ENCODE measurements around the gene BGN. TPM values are rescaled to one million over a fixed set of nuclear protein-coding genes. Genes with fewer than 3 reads are reported as not detected.

Gene BGN
- total RNA-seq, 1 donor from 2014 or later = not detected

Other genes starting within 250 kb of the BGN start
- not detected in 2 replicates for gene PNMA6F, start 173.2 kb upstream of the BGN start, total RNA-seq
- gene ZNF275, start 160.8 kb upstream of the BGN start, total RNA-seq = 20.1 and 20.7 TPM in 2 replicates
- not detected in 2 replicates for gene PNMA6E, start 93.6 kb upstream of the BGN start, total RNA-seq
- gene ZFP92, start 83.5 kb upstream of the BGN start, total RNA-seq = 1.3 and 1.5 TPM in 2 replicates
- gene TREX2, start 48.9 kb upstream of the BGN start, total RNA-seq = 2.2 and 2.3 TPM in 2 replicates
- gene HAUS7, start 24.4 kb upstream of the BGN start, total RNA-seq = 50.3 and 57.5 TPM in 2 replicates
- gene ATP2B3, start 22.7 kb downstream of the BGN start, total RNA-seq = not detected in 2 replicates
- gene CCNQ, start 104.2 kb downstream of the BGN start, total RNA-seq = 25.4 and 28.5 TPM in 2 replicates
- gene DUSP9, start 152.2 kb downstream of the BGN start, total RNA-seq = not detected in 2 replicates
- gene PNCK, start 178.8 kb downstream of the BGN start, total RNA-seq = 0.32 TPM in 1 of 2 replicates, not detected in the other
- 1.0 and 1.4 TPM in 2 replicates for gene SLC6A8, start 192.9 kb downstream of the BGN start, total RNA-seq
- gene BCAP31, start 229.4 kb downstream of the BGN start, total RNA-seq = 155 and 157 TPM in 2 replicates
- 12.4 and 13.1 TPM in 2 replicates for gene ABCD1, start 229.9 kb downstream of the BGN start, total RNA-seq